Endothelial cell of umbilical vein (primary cell): ENCODE results near the gene PCLO. TPM values are rescaled to one million over a fixed set of nuclear protein-coding genes. Genes with fewer than 3 reads are reported as not detected.

Experiments
- BruUV-seq: library from RNA; stranded (reverse); fragments of 400-500 nt; replicated peaks from 2 replicates; lab custom pipeline; 2021; lab: Mats Ljungman, UMichigan
- CTCF ChIA-PET: fragments of 300-600, 350-600 bp; sonication (Branson Sonifier 250); formaldehyde crosslinking; loops from one replicate; lab custom pipeline; 2021; ENCODE audit warnings: antibody characterized with exemption, inconsistent platforms; lab: Charles Lee
- POLR2A ChIA-PET: fragments of 300-600, 350-600 bp; sonication (Branson Sonifier 250); formaldehyde crosslinking; loops from one replicate; lab custom pipeline; 2021; ENCODE audit warnings: antibody characterized with exemption, inconsistent platforms; lab: Charles Lee
- DNase-seq: peaks from one replicate; pipeline ENCODE4 v3.0.0-alpha.2; 2011; ENCODE audit warnings: low read depth, low spot score
- FAIRE-seq: peaks from 2 replicates; lab custom pipeline; 2011; peaks lifted over from hg19 to GRCh38; lab: Jason Lieb, UNC
- H2AFZ ChIP-seq: 2 replicates; pipeline ENCODE4 v1.6.0; 2012; ENCODE audit warnings: low read depth, low read length, control low read depth, inconsistent platforms
- H3K27ac ChIP-seq: 2 replicates; pipeline ENCODE4 v1.5.1; 2011; ENCODE audit warnings: low read depth, mild to moderate bottlenecking, control low read depth, low read length, moderate library complexity; ENCODE audit not compliant: insufficient read depth
- H3K27me3 ChIP-seq, 2 experiments: 2 replicates each; pipeline versions ENCODE4 v1.6.0 to v1.6.1; 2011; ENCODE audit warnings: low read length in 2 of 2, mixed read lengths in 1 of 2; ENCODE audit not compliant: control insufficient read depth in 2 of 2, insufficient read depth in 2 of 2
- H3K36me3 ChIP-seq, 2 experiments: 2 replicates in 1 of 2; 3 replicates in 1 of 2; pipeline ENCODE4 v1.5.1; 2011; ENCODE audit warnings: low read length in 2 of 2, mild to moderate bottlenecking in 1 of 2, moderate library complexity in 1 of 2; ENCODE audit not compliant: control insufficient read depth in 2 of 2, insufficient read depth in 2 of 2; ENCODE audit errors: extremely low read depth in 1 of 2
- H3K4me1 ChIP-seq: 3 replicates; pipeline ENCODE4 v1.5.1; 2011; ENCODE audit warnings: mild to moderate bottlenecking, low read length; ENCODE audit not compliant: control insufficient read depth, insufficient read depth; ENCODE audit errors: extremely low read depth
- H3K4me2 ChIP-seq: 2 replicates; pipeline ENCODE4 v1.6.1; 2011; ENCODE audit warnings: low read length, control low read depth, mixed read lengths; ENCODE audit not compliant: insufficient read depth
- H3K4me3 ChIP-seq, 3 experiments: fragments of 200-600 bp in 1 of 3; sonication (generic), shearing (Covaris generic) in 1 of 3; replicated peaks in 1 of 3; 2 replicates each; pipeline ENCODE4 v1.5.1; 2011 to 2016; ENCODE audit warnings: control low read depth in 3 of 3, low read length in 3 of 3, mild to moderate bottlenecking in 2 of 3, inconsistent platforms in 1 of 3, low read depth in 1 of 3, moderate library complexity in 1 of 3; ENCODE audit not compliant: insufficient read depth in 1 of 3
- H3K79me2 ChIP-seq: 2 replicates; pipeline ENCODE4 v1.6.0; 2012; ENCODE audit warnings: low read length, inconsistent platforms; ENCODE audit not compliant: control insufficient read depth, insufficient read depth
- H3K9ac ChIP-seq: replicated peaks from 2 replicates; pipeline ENCODE3; 2011; ENCODE audit warnings: low read length, control low read depth; ENCODE audit not compliant: insufficient read depth; ENCODE audit errors: extremely low read depth
- H3K9me1 ChIP-seq: replicated peaks from 3 replicates; pipeline ENCODE4 v1.6.0; 2011; ENCODE audit warnings: mild to moderate bottlenecking, low read length; ENCODE audit not compliant: control insufficient read depth, insufficient read depth; ENCODE audit errors: extremely low read depth
- H3K9me3 ChIP-seq: replicated peaks from 2 replicates; pipeline ENCODE4 v1.5.1; 2012; ENCODE audit warnings: low read length, inconsistent platforms; ENCODE audit not compliant: control insufficient read depth, insufficient read depth
- H4K20me1 ChIP-seq: replicated peaks from 2 replicates; pipeline ENCODE3; 2011; ENCODE audit warnings: mild to moderate bottlenecking, low read length; ENCODE audit not compliant: control insufficient read depth, insufficient read depth; ENCODE audit errors: extremely low read depth
- CTCF ChIP-seq, 2 donors: IDR thresholded peaks; 1 replicate in 1 of 2; 2 replicates in 1 of 2; pipeline ENCODE4 v1.5.1; 2011; ENCODE audit warnings: low read length in 2 of 2, mild to moderate bottlenecking in 2 of 2, moderate library complexity in 2 of 2, control low read depth in 1 of 2, inconsistent platforms in 1 of 2, low read depth in 1 of 2; ENCODE audit not compliant: insufficient read depth in 1 of 2; ENCODE audit errors: extremely low read depth in 1 of 2
- EZH2 ChIP-seq: IDR thresholded peaks from 2 replicates; pipeline ENCODE4 v1.6.1; 2012; ENCODE audit warnings: borderline replicate concordance, low read depth, mild to moderate bottlenecking, moderate library complexity, low read length, inconsistent platforms; ENCODE audit not compliant: severe bottlenecking
- FOS ChIP-seq: IDR thresholded peaks from 2 replicates; pipeline ENCODE4 v1.6.1; 2011; ENCODE audit warnings: mild to moderate bottlenecking, low read length, moderate library complexity, borderline replicate concordance; ENCODE audit not compliant: insufficient read depth
- GATA2 ChIP-seq: IDR thresholded peaks from 2 replicates; pipeline ENCODE4 v1.7.0; 2011; ENCODE audit warnings: low read depth, mild to moderate bottlenecking, moderate library complexity, mixed read lengths, low read length; ENCODE audit not compliant: insufficient read length, insufficient read depth
- JUN ChIP-seq: IDR thresholded peaks from 2 replicates; pipeline ENCODE4 v1.6.1; 2011; ENCODE audit warnings: borderline replicate concordance, low read depth; ENCODE audit not compliant: insufficient read length, insufficient read depth
- MAX ChIP-seq: IDR thresholded peaks from 2 replicates; pipeline ENCODE4 v1.6.1; 2011; ENCODE audit not compliant: insufficient read depth, insufficient read length
- MYC ChIP-seq: IDR thresholded peaks from one replicate; pipeline ENCODE4 v1.6.1; 2011; ENCODE audit warnings: mild to moderate bottlenecking, low read depth, low read length
- POLR2A ChIP-seq: IDR thresholded peaks from 2 replicates; pipeline ENCODE4 v1.6.1; 2012; ENCODE audit warnings: low read depth, mild to moderate bottlenecking, control low read depth, low read length
- POLR2AphosphoS5 ChIP-seq: IDR thresholded peaks from 2 replicates; pipeline ENCODE4 v1.6.1; 2012; ENCODE audit warnings: low read depth, mild to moderate bottlenecking, control low read depth, low read length, moderate library complexity; ENCODE audit not compliant: insufficient read depth
- dilution Hi-C: fragments of 300-500 bp; cut with MboI; formaldehyde crosslinking; loops from one replicate; pipeline ENCODE4 v1.15.0; 2019; ENCODE audit warnings: low sequenced_read_pairs; ENCODE audit not compliant: extremely low pct_ligation_motif_present
- intact Hi-C: fragments of 100-400 bp; cut with micrococcal nuclease; formaldehyde crosslinking; loops from one replicate; pipeline ENCODE4 v1.10.0; 2022
- polyA plus RNA-seq, 4 experiments: library from polyadenylated mRNA; depleted of rRNA in 3 of 4; stranded (reverse) in 3 of 4; unstranded in 1 of 4; fragments of >200 nt; gene quantifications; 2 replicates each; pipeline versions ENCODE4 v1.2.1 to v1.2.3, GENCODE V29; 2011 to 2012; ENCODE audit warnings: missing spikeins in 1 of 4
- total RNA-seq: library from RNA; stranded (reverse); gene quantifications from 2 replicates; pipeline ENCODE4 v1.2.3, GENCODE V29; 2021

Gene PCLO
- total and polyA plus RNA-seq, 2 donors (not counting 3 experiments of a cell fraction or from before 2014, with no cell fraction given): 0.04 to 0.75 TPM

DNA sequence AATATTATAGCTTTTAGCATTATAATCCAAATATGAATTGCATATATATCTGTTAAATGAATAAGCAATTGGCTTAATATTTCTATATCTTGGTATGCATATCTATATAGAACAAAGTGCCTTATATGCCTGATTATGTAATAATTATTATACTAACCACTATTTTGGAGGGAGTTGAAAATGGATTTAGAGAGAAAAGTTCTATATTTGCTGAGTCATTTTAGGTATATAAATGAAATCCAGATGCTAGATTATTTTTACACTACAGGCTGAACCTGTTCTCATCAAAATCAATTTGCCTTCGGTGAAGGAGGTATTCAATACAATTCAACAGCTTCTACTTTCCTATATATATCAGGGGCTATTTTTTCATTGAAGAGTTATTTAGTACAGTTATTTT is 276.4 kb downstream of the PCLO start:
- CTCF ChIA-PET: no interaction called here
- FAIRE-seq: no peak

DNA sequence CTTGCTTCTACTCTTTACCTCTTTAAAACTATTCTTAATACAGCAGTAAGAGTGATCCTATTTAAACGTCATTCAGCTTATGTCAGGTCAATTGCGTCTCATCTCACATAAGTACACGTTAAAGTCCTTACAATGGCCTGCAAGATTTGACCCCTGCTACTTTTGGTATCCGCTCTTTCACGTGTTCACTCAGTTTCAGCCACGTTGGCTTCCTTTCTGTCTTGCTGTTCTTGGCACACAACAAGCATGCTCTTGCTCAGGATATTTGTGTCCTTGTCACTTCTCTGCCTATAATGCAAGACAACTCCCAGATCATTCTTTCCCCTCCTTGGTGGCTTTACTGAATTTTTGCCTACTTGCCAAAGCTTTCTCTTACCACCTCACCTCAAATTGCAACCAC is 296.8 kb downstream of the PCLO start:
- dilution Hi-C loops: no loop called here
- POLR2A ChIA-PET: no interaction called here
- no peak for FAIRE-seq

More for the DNA sequence above, 276.4 kb downstream of the PCLO start:
- no peak overlapping the region for H3K4me3 ChIP-seq
- DNase-seq: no peak
- no peak overlapping the region for H3K27ac ChIP-seq
- BruUV-seq: no TSS peak
- POLR2A ChIA-PET: no interaction called here
- no peak overlapping the region for H3K4me2 ChIP-seq
- no peak overlapping the region for H3K9ac ChIP-seq
- H3K9me3 ChIP-seq: no peaks in the 10 kb centered on the region
- H3K4me1 ChIP-seq: no peaks in the 10 kb centered on the region
- no peaks in the 10 kb centered on the region for H3K9me1 ChIP-seq
- H3K79me2 ChIP-seq: no peaks in the 10 kb centered on the region
- intact Hi-C loops (no loop called here), dilution Hi-C loops (no loop called here)
- H2AFZ ChIP-seq: no peak overlapping the region
- TF ChIP-seq GATA2: no peak
- H3K36me3 ChIP-seq: no peaks in the 10 kb centered on the region
- H4K20me1 ChIP-seq: no peaks in the 10 kb centered on the region
- no peaks in the 10 kb centered on the region for H3K27me3 ChIP-seq

More for the DNA sequence above, 296.8 kb downstream of the PCLO start:
- no peak overlapping the region for H2AFZ ChIP-seq
- DNase-seq: no peak
- H3K36me3 ChIP-seq: no peaks in the 10 kb centered on the region
- H3K9ac ChIP-seq: no peak overlapping the region
- H3K9me1 ChIP-seq: no peaks in the 10 kb centered on the region
- no peaks in the 10 kb centered on the region for H4K20me1 ChIP-seq
- H3K4me3 ChIP-seq: no peak overlapping the region
- no peak overlapping the region for H3K4me2 ChIP-seq
- no peaks in the 10 kb centered on the region for H3K9me3 ChIP-seq
- intact Hi-C loops: no loop called here
- H3K79me2 ChIP-seq: no peaks in the 10 kb centered on the region
- no peak for TF ChIP-seq CTCF (IDR thresholded peaks at IDR 0.05; ENCODE audit: extremely low read depth in 1 of 2, insufficient read depth in 1 of 2, low read depth in 1 of 2, low read length in 2 of 2)
- no peak for TF ChIP-seq POLR2AphosphoS5
- TF ChIP-seq FOS: no peak
- no peak for TF ChIP-seq POLR2A
- no peak for TF ChIP-seq GATA2
- no peak for TF ChIP-seq MYC
- TF ChIP-seq JUN: no peak
- TF ChIP-seq EZH2: no peak
- no peak for TF ChIP-seq MAX
- H3K27me3 ChIP-seq: no peaks in the 10 kb centered on the region
- H3K4me1 ChIP-seq: no peaks in the 10 kb centered on the region
- CTCF ChIA-PET: no interaction called here
- no peak overlapping the region for H3K27ac ChIP-seq
- BruUV-seq: no TSS peak
